Vagina (tissue), 2 donors: ENCODE measurements around the gene KCNT2. TPM values are rescaled to one million over a fixed set of nuclear protein-coding genes. Genes with fewer than 3 reads are reported as not detected.

ENCODE experiments used
- DNase-seq, 2 donors: peaks; one replicate each; pipeline ENCODE4 v3.0.0-alpha.2; 2017; ENCODE audit errors: extremely low spot score in 2 of 2
- H3K27ac ChIP-seq: fragments of 200-600 bp; sonication (generic); one replicate; pipeline ENCODE4 v1.5.1; 2019
- H3K27me3 ChIP-seq: fragments of 200-600 bp; sonication (generic); one replicate; pipeline ENCODE4 v1.5.1; 2019
- H3K36me3 ChIP-seq, 2 donors: fragments of 200-600 bp; sonication (generic); one replicate each; pipeline ENCODE4 v1.5.1; 2017 to 2019
- H3K4me1 ChIP-seq: fragments of 200-600 bp; sonication (generic); one replicate; pipeline ENCODE4 v1.5.1; 2019
- H3K4me3 ChIP-seq, 2 donors: fragments of 200-600 bp; sonication (generic); 1 replicate in 1 of 2; 2 replicates in 1 of 2; pipeline ENCODE4 v1.5.1; 2016 to 2019
- H3K9me3 ChIP-seq: fragments of 200-600 bp; sonication (generic); one replicate; pipeline ENCODE4 v1.5.1; 2019
- CTCF ChIP-seq, 3 experiments: fragments of 450-650 bp in 2 of 3; fragments of 200-600 bp in 1 of 3; sonication (generic) in 1 of 3; IDR thresholded peaks; one replicate each; pipeline ENCODE4 v1.5.1; 2017 to 2019; ENCODE audit warnings: antibody characterized with exemption in 3 of 3, mild to moderate bottlenecking in 2 of 3, moderate library complexity in 2 of 3
- POLR2A ChIP-seq, 2 donors: fragments of 450-650 bp; IDR thresholded peaks; one replicate each; pipeline ENCODE4 v1.6.1; 2017; ENCODE audit warnings: antibody characterized with exemption in 2 of 2, mild to moderate bottlenecking in 2 of 2, moderate library complexity in 2 of 2
- POLR2AphosphoS5 ChIP-seq, 2 donors: sonication (generic); formaldehyde crosslinking; IDR thresholded peaks; one replicate each; pipeline ENCODE4 v1.9.0; 2017; ENCODE audit warnings: antibody characterized with exemption in 2 of 2, mild to moderate bottlenecking in 2 of 2, low read depth in 1 of 2; ENCODE audit not compliant: insufficient read depth in 1 of 2
- intact Hi-C: fragments of 100-400 bp; cut with DNase I; formaldehyde crosslinking; loops from one replicate; pipeline ENCODE4 v1.15.1; 2023
- total RNA-seq: library from RNA; depleted of rRNA; stranded (reverse); fragments of >200 nt; gene quantifications from one replicate; pipeline ENCODE4 v1.2.3, GENCODE V29; 2016

KCNT2 gene
- total RNA-seq, 1 donor from 2014 or later, result 1.2 TPM

- no peak overlapping the region for H3K27ac ChIP-seq
These were observed 348.0 kb downstream of the KCNT2 start for GRCh38 chr1:196260270-196260669.

GRCh38 chr1:196259316-196259715, 348.9 kb downstream of the KCNT2 start:
- H3K4me1 ChIP-seq, result no peaks in the 10 kb centered on the region
- no peaks in the 10 kb centered on the region for H3K36me3 ChIP-seq
- DNase-seq, result no peak
- H3K9me3 ChIP-seq, result no peaks in the 10 kb centered on the region
- intact Hi-C loops, result no loop called here
- no peak overlapping the region for H3K27ac ChIP-seq
- no peaks in the 10 kb centered on the region for H3K27me3 ChIP-seq
- TF ChIP-seq POLR2AphosphoS5 (IDR thresholded peaks at IDR 0.05; ENCODE audit: insufficient read depth in 1 of 2, low read depth in 1 of 2) (no peak), POLR2A (IDR thresholded peaks at IDR 0.05) (no peak), CTCF (IDR thresholded peaks at IDR 0.05) (no peak)
- H3K4me3 ChIP-seq, result no peak overlapping the region

More at GRCh38 chr1:196260270-196260669, 348.0 kb downstream of the KCNT2 start:
- Histone ChIP-seq H3K36me3 (no peaks in the 10 kb centered on the region), H3K9me3 (no peaks in the 10 kb centered on the region), H3K4me3 (no peak overlapping the region), H3K4me1 (no peaks in the 10 kb centered on the region), H3K27me3 (no peaks in the 10 kb centered on the region)
- intact Hi-C loops, result no loop called here
- DNase-seq, result no peak
- TF ChIP-seq CTCF (IDR thresholded peaks at IDR 0.05) (no peak), POLR2AphosphoS5 (IDR thresholded peaks at IDR 0.05; ENCODE audit: insufficient read depth in 1 of 2, low read depth in 1 of 2) (no peak)

GRCh38 chr1:196255762-196256161, 352.5 kb downstream of the KCNT2 start:
- intact Hi-C loops, result no loop called here
- Histone ChIP-seq H3K4me1 (no peaks in the 10 kb centered on the region), H3K27me3 (no peaks in the 10 kb centered on the region), H3K36me3 (no peaks in the 10 kb centered on the region), H3K27ac (no peak overlapping the region), H3K4me3 (no peak overlapping the region), H3K9me3 (no peaks in the 10 kb centered on the region)
- DNase-seq, result no peak
- TF ChIP-seq CTCF (IDR thresholded peaks at IDR 0.05), result no peak
- no peak for TF ChIP-seq POLR2A (IDR thresholded peaks at IDR 0.05)
- no peak for TF ChIP-seq POLR2AphosphoS5 (IDR thresholded peaks at IDR 0.05; ENCODE audit: insufficient read depth in 1 of 2, low read depth in 1 of 2)

GRCh38 chr1:196229546-196229945, 378.7 kb downstream of the KCNT2 start:
- no peak for TF ChIP-seq POLR2A (IDR thresholded peaks at IDR 0.05)
- no peak for TF ChIP-seq CTCF (IDR thresholded peaks at IDR 0.05)
- TF ChIP-seq POLR2AphosphoS5 (IDR thresholded peaks at IDR 0.05; ENCODE audit: insufficient read depth in 1 of 2, low read depth in 1 of 2), result no peak
- DNase-seq, result no peak
- H3K4me1 ChIP-seq, result no peaks in the 10 kb centered on the region
- intact Hi-C loops, result no loop called here
- no peak overlapping the region for H3K4me3 ChIP-seq
- H3K9me3 ChIP-seq, result no peaks in the 10 kb centered on the region
- no peak overlapping the region for H3K27ac ChIP-seq
- H3K27me3 ChIP-seq, result no peaks in the 10 kb centered on the region
- no peaks in the 10 kb centered on the region for H3K36me3 ChIP-seq

DNA sequence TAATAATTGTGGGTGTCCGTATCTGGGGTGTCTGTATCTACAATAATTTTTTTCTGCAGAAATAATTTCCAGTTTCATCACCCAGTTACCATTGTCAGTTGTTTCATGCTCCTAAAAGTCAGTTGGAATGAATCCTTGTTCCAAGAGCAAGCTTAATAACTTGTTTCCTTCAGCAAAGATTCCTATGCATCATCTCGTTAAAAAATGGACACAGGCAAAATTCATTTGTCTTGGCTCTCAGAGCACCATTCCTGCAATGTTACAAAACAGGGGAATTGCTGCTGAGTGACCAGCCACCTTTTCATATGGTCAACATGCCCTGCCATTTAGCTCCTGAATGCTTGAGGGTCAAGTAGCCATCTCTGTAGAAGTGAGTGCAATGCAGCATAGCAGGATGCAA, 393.4 kb downstream of the KCNT2 start:
- H3K27ac ChIP-seq, result no peak overlapping the region
- no peak for DNase-seq
- no peak for TF ChIP-seq POLR2AphosphoS5 (IDR thresholded peaks at IDR 0.05; ENCODE audit: insufficient read depth in 1 of 2, low read depth in 1 of 2)
- TF ChIP-seq POLR2A (IDR thresholded peaks at IDR 0.05), result no peak
- TF ChIP-seq CTCF (IDR thresholded peaks at IDR 0.05), result no peak
- no peaks in the 10 kb centered on the region for H3K4me1 ChIP-seq
- no peaks in the 10 kb centered on the region for H3K9me3 ChIP-seq
- intact Hi-C loops, result no loop called here
- no peaks in the 10 kb centered on the region for H3K27me3 ChIP-seq
- no peaks in the 10 kb centered on the region for H3K36me3 ChIP-seq
- H3K4me3 ChIP-seq, result no peak overlapping the region
